ENCODE data around the gene APEX2.
"Not testable (repeated sequence)": the region's sequence is repeated elsewhere in the genome, so short reads cannot be mapped to it uniquely, and the experiment has no call there.

The APEX2 gene

GRCh38 chrX:54979432-54979831 lies 20.7 kb upstream of the APEX2 start:
- H3K4me2 ChIP-seq (ENCODE audit: low read length): no peak overlapping the region
- H3K27me3 ChIP-seq (ENCODE audit: control insufficient read depth, low read length): no peaks in the 10 kb centered on the region
- no peak overlapping the region for H3K27ac ChIP-seq (ENCODE audit: low read depth, low read length)
- no peaks in the 10 kb centered on the region for H3K79me2 ChIP-seq (ENCODE audit: control insufficient read depth, low read length)
- no peaks in the 10 kb centered on the region for H3K9me2 ChIP-seq (replicated peaks; ENCODE audit: control insufficient read depth, low read length)
- no peaks in the 10 kb centered on the region for H3K9me3 ChIP-seq (ENCODE audit: control insufficient read depth, insufficient read depth, low read length)
- no peaks in the 10 kb centered on the region for H3K36me3 ChIP-seq (ENCODE audit: control insufficient read depth, low read length)
- no peak for TF ChIP-seq EZH2phosphoT487 (IDR thresholded peaks at IDR 0.05; ENCODE audit: borderline replicate concordance, low read length)
- TF ChIP-seq, protein P1, sequence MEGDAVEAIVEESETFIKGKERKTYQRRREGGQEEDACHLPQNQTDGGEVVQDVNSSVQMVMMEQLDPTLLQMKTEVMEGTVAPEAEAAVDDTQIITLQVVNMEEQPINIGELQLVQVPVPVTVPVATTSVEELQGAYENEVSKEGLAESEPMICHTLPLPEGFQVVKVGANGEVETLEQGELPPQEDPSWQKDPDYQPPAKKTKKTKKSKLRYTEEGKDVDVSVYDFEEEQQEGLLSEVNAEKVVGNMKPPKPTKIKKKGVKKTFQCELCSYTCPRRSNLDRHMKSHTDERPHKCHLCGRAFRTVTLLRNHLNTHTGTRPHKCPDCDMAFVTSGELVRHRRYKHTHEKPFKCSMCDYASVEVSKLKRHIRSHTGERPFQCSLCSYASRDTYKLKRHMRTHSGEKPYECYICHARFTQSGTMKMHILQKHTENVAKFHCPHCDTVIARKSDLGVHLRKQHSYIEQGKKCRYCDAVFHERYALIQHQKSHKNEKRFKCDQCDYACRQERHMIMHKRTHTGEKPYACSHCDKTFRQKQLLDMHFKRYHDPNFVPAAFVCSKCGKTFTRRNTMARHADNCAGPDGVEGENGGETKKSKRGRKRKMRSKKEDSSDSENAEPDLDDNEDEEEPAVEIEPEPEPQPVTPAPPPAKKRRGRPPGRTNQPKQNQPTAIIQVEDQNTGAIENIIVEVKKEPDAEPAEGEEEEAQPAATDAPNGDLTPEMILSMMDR (IDR thresholded peaks at IDR 0.05; ENCODE audit: low read depth, low read length, poor library complexity, severe bottlenecking): no peak
- no peak overlapping the region for H3K4me3 ChIP-seq (ENCODE audit: low read length)
- no peaks in the 10 kb centered on the region for H3K4me1 ChIP-seq (ENCODE audit: control insufficient read depth, low read length)
- H3F3A ChIP-seq (ENCODE audit: control insufficient read depth, insufficient read depth): no peaks in the 10 kb centered on the region
- H4K20me1 ChIP-seq (ENCODE audit: control insufficient read depth, insufficient read depth, low read depth, low read length): no peaks in the 10 kb centered on the region

GRCh38 chrX:54980334-54980733 lies 19.8 kb upstream of the APEX2 start:
- Histone ChIP-seq H4K20me1 (ENCODE audit: control insufficient read depth, insufficient read depth, low read depth, low read length) (no peaks in the 10 kb centered on the region), H3K36me3 (ENCODE audit: control insufficient read depth, low read length) (no peaks in the 10 kb centered on the region), H3K27ac (ENCODE audit: low read depth, low read length) (no peak overlapping the region), H3K4me2 (ENCODE audit: low read length) (no peak overlapping the region), H3K9me3 (ENCODE audit: control insufficient read depth, insufficient read depth, low read length) (no peaks in the 10 kb centered on the region), H3K27me3 (ENCODE audit: control insufficient read depth, low read length) (no peaks in the 10 kb centered on the region), H3K79me2 (ENCODE audit: control insufficient read depth, low read length) (no peaks in the 10 kb centered on the region), H3K9me2 (replicated peaks; ENCODE audit: control insufficient read depth, low read length) (no peaks in the 10 kb centered on the region), H3K4me1 (ENCODE audit: control insufficient read depth, low read length) (no peaks in the 10 kb centered on the region), H3F3A (ENCODE audit: control insufficient read depth, insufficient read depth) (no peaks in the 10 kb centered on the region), H3K4me3 (ENCODE audit: low read length) (no peak overlapping the region)
- TF ChIP-seq, protein P1 (IDR thresholded peaks at IDR 0.05; ENCODE audit: low read depth, low read length, poor library complexity, severe bottlenecking): no peak
- TF ChIP-seq EZH2phosphoT487 (IDR thresholded peaks at IDR 0.05; ENCODE audit: borderline replicate concordance, low read length): no peak

- H3K27me3 ChIP-seq (ENCODE audit: control insufficient read depth, low read length); H3F3A ChIP-seq (ENCODE audit: control insufficient read depth, insufficient read depth); H3K9me2 ChIP-seq (replicated peaks; ENCODE audit: control insufficient read depth, low read length); H3K4me1 ChIP-seq (ENCODE audit: control insufficient read depth, low read length); H3K79me2 ChIP-seq (ENCODE audit: control insufficient read depth, low read length); H3K27ac ChIP-seq (ENCODE audit: low read depth, low read length); H3K4me3 ChIP-seq (ENCODE audit: low read length); H3K4me2 ChIP-seq (ENCODE audit: low read length); H3K36me3 ChIP-seq (ENCODE audit: control insufficient read depth, low read length); H4K20me1 ChIP-seq (ENCODE audit: control insufficient read depth, insufficient read depth, low read depth, low read length); H3K9me3 ChIP-seq (ENCODE audit: control insufficient read depth, insufficient read depth, low read length): not testable (repeated sequence)
These were observed 16.9 kb upstream of the APEX2 start for GRCh38 chrX:54983306-54983705.

- H3K4me2 ChIP-seq (ENCODE audit: low read length): no peak overlapping the region
- no peaks in the 10 kb centered on the region for H3K9me2 ChIP-seq (replicated peaks; ENCODE audit: control insufficient read depth, low read length)
- H3K4me3 ChIP-seq (ENCODE audit: low read length): no peak overlapping the region
- no peaks in the 10 kb centered on the region for H3F3A ChIP-seq (ENCODE audit: control insufficient read depth, insufficient read depth)
- TF ChIP-seq, protein P1 (IDR thresholded peaks at IDR 0.05; ENCODE audit: low read depth, low read length, poor library complexity, severe bottlenecking): no peak
- TF ChIP-seq EZH2phosphoT487 (IDR thresholded peaks at IDR 0.05; ENCODE audit: borderline replicate concordance, low read length): no peak
- no peaks in the 10 kb centered on the region for H4K20me1 ChIP-seq (ENCODE audit: control insufficient read depth, insufficient read depth, low read depth, low read length)
- no peaks in the 10 kb centered on the region for H3K27me3 ChIP-seq (ENCODE audit: control insufficient read depth, low read length)
- H3K27ac ChIP-seq (ENCODE audit: low read depth, low read length): no peak overlapping the region
- H3K36me3 ChIP-seq (ENCODE audit: control insufficient read depth, low read length): no peaks in the 10 kb centered on the region
- no peaks in the 10 kb centered on the region for H3K9me3 ChIP-seq (ENCODE audit: control insufficient read depth, insufficient read depth, low read length)
- H3K79me2 ChIP-seq (ENCODE audit: control insufficient read depth, low read length): no peaks in the 10 kb centered on the region
- H3K4me1 ChIP-seq (ENCODE audit: control insufficient read depth, low read length): no peaks in the 10 kb centered on the region
These were observed 8.5 kb upstream of the APEX2 start for GRCh38 chrX:54991706-54992105.

Data from DOHH2 (cell line).